ENCODE measurements around the gene PARP11. TPM values are rescaled to one million over a fixed set of nuclear protein-coding genes. Genes with fewer than 3 reads are reported as not detected.

PARP11 gene
- total and polyA plus RNA-seq, 2 of the 8 experiments (the other 6 are each of a cell fraction or from before 2014, with no cell fraction given), result 4.2 to 13.3 TPM

GRCh38 chr12:3891201-3891600 is 18.0 kb upstream of the PARP11 start (continued):
- TF ChIP-seq SP4 (IDR thresholded peaks at IDR 0.05; ENCODE audit: low read length), result no peak
- no peak for TF ChIP-seq SIN3A (conservative IDR thresholded peaks at IDR 0.05 in 1 of 2, IDR thresholded peaks at IDR 0.05 in 1 of 2; ENCODE audit: low read depth in 1 of 2, low read length in 2 of 2)
- no peak for TF ChIP-seq GTF2F1 (IDR thresholded peaks at IDR 0.05; ENCODE audit: borderline replicate concordance, low read depth, low read length)
- no peak for TF ChIP-seq RFX5 (IDR thresholded peaks at IDR 0.05; ENCODE audit: borderline replicate concordance, low read depth, low read length)
- TF ChIP-seq RNF2 (IDR thresholded peaks at IDR 0.05; ENCODE audit: borderline replicate concordance, low read depth, low read length, missing control alignments, poor library complexity, severe bottlenecking), result no peak
